Motor neuron (in vitro differentiated cells): ENCODE data around the gene ITGB1BP1. TPM values are rescaled to one million over a fixed set of nuclear protein-coding genes. Genes with fewer than 3 reads are reported as not detected.

ENCODE experiments used
- ATAC-seq, 8 experiments: fragments of 200-7000 bp; cut with Tn5 transposase; replicated peaks in 6 of 8; 2 replicates each; pipeline ENCODE4 v1.8.0; 2021; ENCODE audit warnings: mild to moderate bottlenecking in 8 of 8, moderate library complexity in 8 of 8
- H3K27ac ChIP-seq, 2 donors: fragments of 250-450 bp; sonication (Bioruptor Pico); 2 replicates each; pipeline ENCODE4 v1.9.0; 2021; ENCODE audit warnings: antibody characterized with exemption in 2 of 2, mild to moderate bottlenecking in 2 of 2, moderate library complexity in 1 of 2
- H3K4me1 ChIP-seq, 2 donors: fragments of 250-450 bp; sonication (Bioruptor Pico); replicated peaks in 1 of 2; 2 replicates each; pipeline ENCODE4 v1.6.1; 2021; ENCODE audit warnings: antibody characterized with exemption in 2 of 2, mild to moderate bottlenecking in 2 of 2, moderate library complexity in 1 of 2
- H3K4me3 ChIP-seq, 5 donors: fragments of 250-450 bp; sonication (Bioruptor Pico); 2 replicates each; pipeline ENCODE4 v1.9.0; 2021; ENCODE audit warnings: antibody characterized with exemption in 5 of 5, mild to moderate bottlenecking in 5 of 5, moderate library complexity in 4 of 5
- WGBS, 10 experiments: fragments of 450-650 bp; shearing (Covaris generic); methylation state at CpG; one replicate each; pipeline ENCODE4 v1.0.0; 2022; 5-methylcytosine and 5-hydroxymethylcytosine counted together
- in situ Hi-C, 9 experiments: fragments of 400-800 bp; cut with MboI; loops; one replicate each; pipeline ENCODE4 v1.15.0; 2021; ENCODE audit warnings: low sequenced_read_pairs in 9 of 9, low pct_unique_long_range_greater_than_20kb in 2 of 9; ENCODE audit not compliant: unreplicated experiment in 9 of 9
- total RNA-seq, 8 experiments: library from RNA; unstranded; fragments of 300-600 nt; gene quantifications; 2 replicates each; pipeline versions ENCODE4 v1.2.3 to v1.2.4, GENCODE V29; 2022

ITGB1BP1 gene
- total RNA-seq, 8 experiments from 2014 or later, result 25.0 to 61.2 (median 38.5) TPM

DNA sequence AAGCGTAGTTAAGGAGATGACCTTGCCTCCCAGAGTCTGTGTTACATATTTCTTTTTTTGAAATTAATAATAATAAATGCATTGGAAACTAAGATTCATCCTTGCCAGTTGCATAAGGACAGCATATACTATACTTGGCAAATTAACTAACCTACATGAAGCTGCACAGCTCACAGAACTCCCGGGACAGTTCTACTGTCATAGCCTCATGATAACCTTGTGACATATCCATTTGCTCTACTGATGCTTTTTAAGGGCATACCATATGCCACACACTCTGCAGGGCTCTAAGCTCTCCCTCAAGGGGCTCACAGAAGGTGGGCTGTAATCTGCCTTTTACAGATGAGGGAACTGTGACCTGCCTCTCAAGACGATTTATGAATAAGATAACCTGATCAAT is 3.8 kb downstream of the ITGB1BP1 start:
- Histone ChIP-seq H3K27ac (no peak overlapping the region), H3K4me1 (peaks cover 9 to 15% of the 10 kb centered on the region in 2 donors), H3K4me3 (no peak overlapping the region)
- no peak for ATAC-seq
- in situ Hi-C loops, result no loop called here
- 40 to 100% (median 86%) methylated on average over 1 to 3 of the region's 3 CpGs; no CpG with 5 or more reads in 2 of the 10 experiments for WGBS, 10 experiments

DNA sequence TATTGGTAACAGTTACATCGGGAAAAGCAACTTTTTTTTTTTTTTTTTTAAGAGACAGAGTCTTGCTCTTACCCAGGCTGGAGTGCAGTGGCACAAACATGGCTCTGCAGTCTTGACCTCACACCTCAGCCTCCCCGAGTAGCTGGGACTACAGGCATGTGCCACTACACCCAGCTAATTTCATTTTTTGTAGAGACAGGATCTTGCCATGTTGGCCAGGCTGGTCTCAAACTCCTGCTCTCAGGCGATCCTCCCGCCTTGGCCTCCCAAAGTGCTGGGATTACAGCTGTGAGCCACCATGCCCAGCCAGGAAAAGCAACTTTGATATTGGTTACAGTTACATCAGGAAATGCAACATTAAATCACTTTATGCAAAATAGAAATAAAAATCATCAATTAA is 4.6 kb downstream of the ITGB1BP1 start:
- in situ Hi-C loops, result no loop called here

DNA sequence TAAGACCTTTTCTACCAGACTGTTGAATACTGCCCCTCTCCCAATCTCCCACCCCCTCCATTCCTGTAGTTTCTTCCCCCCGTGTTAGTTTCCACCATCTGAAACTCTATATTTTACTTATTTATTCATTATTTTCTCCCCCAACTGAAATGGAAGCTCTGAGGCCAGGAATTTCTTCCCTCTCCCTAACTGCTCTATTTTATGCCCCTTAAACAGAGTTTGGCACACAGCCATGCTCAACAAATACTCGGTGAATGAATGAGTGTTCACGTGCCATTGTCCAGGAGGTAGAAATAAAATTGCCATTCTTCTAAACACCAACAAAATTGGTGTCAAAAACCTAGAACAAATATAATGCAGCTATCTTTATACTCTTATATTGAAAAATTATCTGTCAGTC is 5.6 kb downstream of the ITGB1BP1 start:
- H3K27ac ChIP-seq, result no peak overlapping the region
- WGBS, 10 experiments, result 52 to 100% (median 85%) methylated on average over 1 to 3 of the region's 3 CpGs; no CpG with 5 or more reads in 1 of the 10 experiments
- ATAC-seq, result no peak
- no peak overlapping the region for H3K4me3 ChIP-seq
- in situ Hi-C loops, result no loop called here
- peaks cover 5 to 13% of the 10 kb centered on the region in 2 donors for H3K4me1 ChIP-seq

More for the DNA sequence above, 4.6 kb downstream of the ITGB1BP1 start:
- no peak for ATAC-seq
- Histone ChIP-seq H3K27ac (no peak overlapping the region), H3K4me1 (peaks cover 5 to 13% of the 10 kb centered on the region in 2 donors), H3K4me3 (no peak overlapping the region)
- WGBS, 10 experiments, result 45 to 100% (median 88%) methylated on average over 1 to 4 of the region's 4 CpGs; no CpG with 5 or more reads in 2 of the 10 experiments

DNA sequence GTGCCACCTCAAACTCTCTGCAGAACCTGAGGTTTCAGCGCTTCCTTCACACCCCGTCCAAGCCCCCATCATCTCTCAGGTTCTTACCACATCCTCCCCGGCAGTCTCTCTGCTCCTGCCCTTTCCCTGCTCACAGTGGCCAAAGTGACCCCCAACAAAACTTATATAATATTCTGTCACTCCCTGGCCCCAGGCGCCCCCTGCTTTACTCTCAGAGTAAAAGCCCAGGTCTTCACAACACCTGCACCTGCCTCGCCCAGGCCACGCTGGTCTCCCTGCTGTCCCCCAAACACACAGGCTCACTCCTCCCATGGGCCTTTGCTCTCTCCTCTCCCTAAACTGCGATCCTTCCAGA is 6.4 kb downstream of the ITGB1BP1 start:
- 91 to 100% (median 98%) methylated on average over 1 to 6 of the region's 7 CpGs; no CpG with 5 or more reads in 2 of the 10 experiments for WGBS, 10 experiments
- Histone ChIP-seq H3K27ac (no peak overlapping the region), H3K4me3 (no peak overlapping the region), H3K4me1 (peaks cover 4 to 7% of the 10 kb centered on the region in 2 donors)
- ATAC-seq, result no peak
- in situ Hi-C loops, result no loop called here

DNA sequence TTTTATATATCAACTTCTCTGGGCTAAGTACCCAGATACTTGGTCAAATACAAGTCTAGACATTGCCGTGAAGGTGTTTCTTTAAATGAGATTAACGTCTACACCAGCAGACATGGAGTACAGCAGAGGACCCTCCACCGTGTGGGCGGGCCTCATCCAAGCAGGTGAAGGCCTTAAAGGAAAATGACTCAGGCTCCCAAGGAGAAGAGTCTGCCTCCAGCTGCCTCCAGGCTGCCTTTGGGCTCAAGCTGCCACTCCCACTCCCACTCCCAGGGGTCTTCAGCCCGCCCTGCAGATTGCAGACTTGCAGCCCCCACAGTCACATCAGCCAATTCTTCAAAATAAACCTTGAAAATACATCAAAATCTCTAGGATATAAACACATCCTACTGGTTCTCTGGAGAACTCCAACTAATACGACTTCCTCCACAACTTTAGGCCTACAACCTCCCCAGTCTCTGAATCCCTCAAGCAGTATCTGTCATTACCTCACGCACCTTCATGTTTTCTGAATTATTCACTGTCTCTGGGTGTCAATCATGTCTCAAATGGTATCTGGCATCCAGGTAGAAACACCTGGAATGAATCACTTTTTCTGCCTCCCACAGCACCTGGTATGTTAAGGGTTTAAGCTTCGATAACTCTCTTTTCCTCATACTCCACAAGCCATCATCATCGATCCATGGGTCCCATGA is 6.9 kb downstream of the ITGB1BP1 start:
- H3K27ac ChIP-seq, result no peak overlapping the region
- no peak for ATAC-seq
- in situ Hi-C loops, result no loop called here
- H3K4me3 ChIP-seq, result no peak overlapping the region
- peaks cover 0 to 2% of the 10 kb centered on the region in 2 donors for H3K4me1 ChIP-seq
- WGBS, 10 experiments, result 40 to 100% (median 90%) methylated on average over 2 to 8 of the region's 9 CpGs; no CpG with 5 or more reads in 3 of the 10 experiments

DNA sequence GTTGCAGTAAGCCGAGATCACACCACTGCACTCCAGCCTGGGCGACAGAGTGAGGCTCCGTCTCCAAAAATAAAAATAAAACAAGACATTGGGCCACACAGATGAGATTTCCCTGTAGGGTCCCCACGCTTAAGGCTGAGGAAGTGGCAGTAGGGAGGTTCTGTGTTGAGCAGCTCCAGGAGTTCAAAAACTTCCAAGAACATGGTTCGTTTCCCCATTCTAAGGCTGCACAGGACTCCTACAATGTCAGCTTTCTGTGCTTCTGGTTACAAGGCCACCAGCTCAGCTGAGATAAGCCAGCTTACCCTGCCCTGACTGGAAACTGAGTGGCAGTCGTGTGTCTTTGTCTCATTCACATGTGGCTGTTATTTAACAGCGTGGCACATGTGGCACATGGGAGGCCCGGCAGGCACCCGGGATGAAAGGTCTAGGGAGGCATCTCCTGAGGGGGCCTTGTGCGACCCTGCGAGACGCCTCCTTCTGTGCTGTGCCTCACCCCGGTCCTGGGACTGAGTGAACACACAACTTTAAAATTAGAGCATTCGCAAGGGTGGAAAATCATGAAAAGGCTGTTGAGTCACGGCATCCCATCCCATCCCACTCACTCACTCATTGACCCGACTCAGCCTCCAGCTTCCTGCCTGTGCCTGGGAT is 7.7 kb downstream of the ITGB1BP1 start:
- H3K4me3 ChIP-seq, result no peak overlapping the region
- in situ Hi-C loops, result no loop called here
- H3K4me1 ChIP-seq, result peaks cover 0 to 1% of the 10 kb centered on the region in 2 donors
- ATAC-seq, result no peak
- 73 to 99% (median 80%) methylated on average over 1 to 10 of the region's 16 CpGs; no CpG with 5 or more reads in 3 of the 10 experiments for WGBS, 10 experiments
- no peak overlapping the region for H3K27ac ChIP-seq

DNA sequence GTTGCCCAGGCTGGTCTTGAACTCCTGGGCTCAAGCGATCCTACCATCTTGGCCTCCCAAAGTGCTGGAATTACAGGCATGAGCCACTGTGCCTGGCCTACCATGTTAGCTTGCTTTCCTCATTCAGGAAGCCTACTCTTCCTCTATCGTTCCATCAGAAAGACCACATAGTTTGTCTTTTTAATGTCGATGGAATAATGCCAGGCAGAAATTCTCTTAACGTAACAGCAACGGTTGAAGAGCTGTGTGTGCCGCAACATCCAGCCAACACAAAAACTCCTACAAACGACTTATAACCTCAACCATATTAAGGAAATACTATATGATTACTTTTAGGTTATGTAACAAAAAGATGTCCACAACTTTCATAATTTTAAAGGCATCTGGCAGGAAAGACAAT is 10.5 kb downstream of the ITGB1BP1 start:
- Histone ChIP-seq H3K27ac (no peak overlapping the region), H3K4me1 (no peaks in the 10 kb centered on the region), H3K4me3 (no peak overlapping the region)
- WGBS, 10 experiments, result 75 to 98% (median 88%) methylated on average over 2 to 7 of the region's 7 CpGs; no CpG with 5 or more reads in 1 of the 10 experiments
- ATAC-seq, result no peak
- in situ Hi-C loops, result no loop called here

DNA sequence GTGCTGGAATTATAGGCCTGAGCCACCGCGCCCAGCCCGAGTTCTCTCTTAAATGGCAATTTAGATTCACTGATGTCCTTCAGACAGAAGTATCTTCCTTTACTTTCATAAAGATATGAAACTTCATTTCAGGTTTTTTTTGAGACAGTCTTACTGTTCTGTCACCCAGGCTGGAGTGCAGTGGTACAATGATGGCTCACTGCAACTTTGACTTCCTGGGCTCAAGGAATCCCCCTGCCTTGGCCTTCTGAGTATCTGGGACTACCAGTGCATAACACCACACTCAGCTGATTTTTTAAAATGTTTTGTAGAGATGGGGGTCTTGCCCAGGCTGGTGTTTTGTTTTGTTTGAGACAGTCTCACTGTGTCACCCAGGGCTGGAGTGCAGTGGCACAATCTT is 13.2 kb downstream of the ITGB1BP1 start:
- no peaks in the 10 kb centered on the region for H3K4me1 ChIP-seq
- ATAC-seq, result no peak
- H3K27ac ChIP-seq, result no peak overlapping the region
- 100% methylated on average over 1 to 3 of the region's 3 CpGs; no CpG with 5 or more reads in 7 of the 10 experiments for WGBS, 10 experiments
- in situ Hi-C loops, result no loop called here
- H3K4me3 ChIP-seq, result no peak overlapping the region

DNA sequence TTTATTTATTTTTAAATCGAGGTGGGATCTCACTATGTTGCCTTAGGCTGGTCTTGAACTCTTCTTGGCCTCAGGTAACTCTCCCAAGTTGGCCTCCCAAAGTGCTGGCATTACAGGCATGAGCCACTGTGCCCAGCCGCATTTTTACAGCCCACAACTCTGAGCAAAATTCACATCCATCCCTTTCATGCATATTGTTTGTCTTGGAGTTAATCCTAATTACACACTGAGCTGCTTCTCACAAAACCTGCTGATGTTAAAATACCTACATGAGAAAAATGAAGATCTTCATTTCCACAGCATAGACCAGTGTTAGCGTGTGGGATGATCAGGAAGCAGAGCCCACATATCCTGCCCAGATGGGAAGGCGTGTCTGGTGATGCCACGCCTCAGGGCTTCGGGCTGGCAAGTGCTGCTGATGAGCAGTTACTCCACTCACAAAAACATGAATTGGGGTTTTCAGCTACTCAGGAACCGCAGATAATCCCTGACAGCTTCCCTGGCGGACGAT is 14.6 kb downstream of the ITGB1BP1 start:
- in situ Hi-C loops, result no loop called here
- Histone ChIP-seq H3K27ac (no peak overlapping the region), H3K4me1 (no peaks in the 10 kb centered on the region), H3K4me3 (no peak overlapping the region)
- WGBS, 10 experiments, result 43 to 100% (median 83%) methylated on average over 1 to 8 of the region's 9 CpGs; no CpG with 5 or more reads in 3 of the 10 experiments
- peak in 3 of 8 experiments; percentile 45 to 92 (median 72) for ATAC-seq

DNA sequence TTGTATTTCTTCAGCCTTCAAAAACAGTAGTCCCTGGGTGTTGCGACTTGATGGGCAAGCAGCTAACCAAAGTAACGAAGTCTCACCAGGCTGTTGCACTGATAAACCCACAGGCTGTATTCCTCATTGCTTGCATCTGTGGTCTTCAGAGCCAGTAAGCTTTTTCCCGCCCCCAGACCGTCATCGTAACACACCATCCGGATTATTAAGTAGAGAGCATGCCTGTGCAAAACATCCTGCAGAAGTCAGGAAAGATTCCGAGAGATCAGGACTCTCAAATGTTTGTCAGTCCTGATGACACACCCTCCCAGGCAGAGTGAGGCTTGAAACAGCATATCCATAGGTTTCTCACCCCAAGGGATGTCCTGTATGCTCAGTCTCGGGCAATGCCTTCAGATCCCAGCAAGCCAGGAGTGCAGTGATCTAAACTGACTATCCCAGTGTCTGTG is 15.9 kb downstream of the ITGB1BP1 start:
- H3K4me3 ChIP-seq, result no peak overlapping the region
- peak in 3 of 8 experiments; percentile 22 to 42 (median 37) for ATAC-seq
- no peak overlapping the region for H3K27ac ChIP-seq
- in situ Hi-C loops, result no loop called here
- 40 to 98% (median 87%) methylated on average over 1 to 7 of the region's 8 CpGs; no CpG with 5 or more reads in 1 of the 10 experiments for WGBS, 10 experiments
- H3K4me1 ChIP-seq, result no peaks in the 10 kb centered on the region

DNA sequence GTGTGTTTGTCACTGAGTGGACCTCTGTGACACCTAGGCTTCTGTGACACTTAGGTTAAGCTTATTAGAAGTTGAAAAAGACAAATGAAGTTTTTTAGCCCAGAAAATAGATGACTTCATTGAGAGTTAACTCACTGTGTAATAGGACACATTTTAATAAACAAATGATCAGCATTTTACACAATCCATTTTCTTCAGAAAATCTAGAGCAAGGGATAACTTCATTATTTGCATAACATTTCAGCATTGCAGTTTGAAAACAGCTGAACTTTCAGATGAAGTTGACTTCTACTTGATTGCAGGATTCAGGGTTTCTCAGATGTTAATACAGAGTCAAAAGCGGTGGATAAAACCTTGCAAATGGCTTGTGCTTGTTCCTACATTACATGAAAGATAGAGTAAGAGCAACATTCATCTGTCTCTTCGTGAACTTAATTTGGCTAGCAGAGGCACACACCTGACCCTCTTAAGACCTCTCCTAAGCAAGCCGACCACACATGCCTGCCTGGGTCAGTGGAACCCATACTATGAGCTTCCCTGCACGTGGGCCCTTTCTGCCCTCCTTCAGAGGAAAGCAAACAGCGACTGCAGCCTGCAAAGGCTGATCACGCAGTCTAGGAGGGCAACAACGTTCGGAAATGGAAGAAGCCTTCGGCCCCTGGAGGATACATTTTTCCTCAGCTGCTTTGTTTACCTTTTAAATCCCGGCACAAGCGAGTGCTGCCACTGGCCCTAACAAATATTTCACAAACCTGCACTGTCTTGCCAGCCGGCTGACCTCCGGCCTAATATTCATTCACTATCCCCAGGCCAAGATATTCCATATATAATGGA is 16.6 kb downstream of the ITGB1BP1 start:
- no peak overlapping the region for H3K27ac ChIP-seq
- WGBS, 10 experiments, result 79 to 100% (median 97%) methylated on average over 1 to 9 of the region's 13 CpGs; no CpG with 5 or more reads in 2 of the 10 experiments

DNA sequence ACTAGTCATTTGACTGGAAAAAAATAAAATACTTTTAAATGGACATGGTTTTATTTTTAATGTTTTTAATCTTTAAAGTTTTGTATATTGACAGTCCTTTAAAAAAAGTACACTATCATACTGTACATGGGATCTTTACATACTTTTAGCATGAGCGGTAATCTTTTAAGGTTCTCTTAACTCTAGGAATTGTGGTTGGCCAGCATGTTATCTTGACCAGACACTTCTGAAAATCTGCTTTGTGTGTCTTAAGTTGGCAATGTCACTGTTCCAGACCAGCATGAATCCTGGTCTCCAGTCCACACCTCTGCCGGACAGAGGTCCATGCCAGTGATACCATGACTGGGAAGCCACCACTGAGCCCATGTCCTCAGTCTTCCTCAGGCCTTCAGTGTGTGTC is 17.7 kb downstream of the ITGB1BP1 start:
- ATAC-seq, result no peak
- no peak overlapping the region for H3K27ac ChIP-seq
- in situ Hi-C loops, result no loop called here
- no peak overlapping the region for H3K4me3 ChIP-seq
- 100% methylated on average over 1 to 2 of the region's 2 CpGs; no CpG with 5 or more reads in 2 of the 10 experiments for WGBS, 10 experiments
- H3K4me1 ChIP-seq, result no peaks in the 10 kb centered on the region

More for the DNA sequence above, 16.6 kb downstream of the ITGB1BP1 start:
- Histone ChIP-seq H3K4me3 (no peak overlapping the region), H3K4me1 (no peaks in the 10 kb centered on the region)
- peak in 1 of 8 experiments; percentile 9 for ATAC-seq
- in situ Hi-C loops, result no loop called here
